ENCODE results near the gene CCNJL.
"Not testable (repeated sequence)": the region's sequence is repeated elsewhere in the genome, so short reads cannot be mapped to it uniquely, and the experiment has no call there.

The CCNJL gene

DNA sequence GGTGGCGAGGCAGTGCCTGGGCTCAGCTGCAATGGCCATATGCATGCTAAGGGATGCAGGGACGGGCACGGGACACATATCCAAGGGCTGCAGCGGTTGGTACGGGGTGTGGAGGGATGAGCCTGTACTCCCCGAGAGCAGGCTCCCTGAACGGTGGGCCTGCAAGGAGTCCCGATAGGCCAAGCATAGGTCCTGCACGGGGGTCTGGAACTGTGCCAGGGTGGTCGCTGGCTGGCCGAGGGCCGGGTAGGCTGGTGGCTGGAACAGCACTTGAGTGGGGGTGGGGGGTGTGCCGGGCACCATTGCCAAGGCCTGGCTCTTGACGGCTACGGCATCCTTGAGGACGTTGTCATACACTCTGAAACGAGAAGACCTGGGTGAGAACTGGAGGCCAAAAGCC lies 58.9 kb downstream of the CCNJL start:
- TF ChIP-seq, protein P1, sequence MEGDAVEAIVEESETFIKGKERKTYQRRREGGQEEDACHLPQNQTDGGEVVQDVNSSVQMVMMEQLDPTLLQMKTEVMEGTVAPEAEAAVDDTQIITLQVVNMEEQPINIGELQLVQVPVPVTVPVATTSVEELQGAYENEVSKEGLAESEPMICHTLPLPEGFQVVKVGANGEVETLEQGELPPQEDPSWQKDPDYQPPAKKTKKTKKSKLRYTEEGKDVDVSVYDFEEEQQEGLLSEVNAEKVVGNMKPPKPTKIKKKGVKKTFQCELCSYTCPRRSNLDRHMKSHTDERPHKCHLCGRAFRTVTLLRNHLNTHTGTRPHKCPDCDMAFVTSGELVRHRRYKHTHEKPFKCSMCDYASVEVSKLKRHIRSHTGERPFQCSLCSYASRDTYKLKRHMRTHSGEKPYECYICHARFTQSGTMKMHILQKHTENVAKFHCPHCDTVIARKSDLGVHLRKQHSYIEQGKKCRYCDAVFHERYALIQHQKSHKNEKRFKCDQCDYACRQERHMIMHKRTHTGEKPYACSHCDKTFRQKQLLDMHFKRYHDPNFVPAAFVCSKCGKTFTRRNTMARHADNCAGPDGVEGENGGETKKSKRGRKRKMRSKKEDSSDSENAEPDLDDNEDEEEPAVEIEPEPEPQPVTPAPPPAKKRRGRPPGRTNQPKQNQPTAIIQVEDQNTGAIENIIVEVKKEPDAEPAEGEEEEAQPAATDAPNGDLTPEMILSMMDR (IDR thresholded peaks at IDR 0.05), result no peak
- TF ChIP-seq ZFX (IDR thresholded peaks at IDR 0.05; ENCODE audit: borderline replicate concordance), result no peak
- no peak overlapping the region for H3K27ac ChIP-seq

DNA sequence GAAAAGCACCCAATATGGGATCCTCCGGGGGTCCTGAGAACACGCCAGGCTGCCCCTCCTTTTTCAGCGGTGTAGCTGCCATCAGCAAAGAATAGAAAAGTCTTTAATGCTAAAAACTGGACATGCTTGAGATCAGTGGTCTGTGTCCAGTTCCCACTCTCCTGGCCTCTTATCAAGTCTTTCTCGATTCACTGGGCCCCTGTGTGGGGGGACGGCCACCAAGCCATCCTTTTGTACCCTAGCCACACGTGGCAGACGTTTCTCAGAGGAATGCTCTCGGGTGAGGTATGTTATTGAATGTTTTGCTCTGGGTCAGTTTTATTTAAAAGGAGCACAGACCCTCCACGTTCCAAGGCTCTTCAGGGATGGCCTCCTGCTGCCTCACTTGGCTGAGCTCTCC lies 59.4 kb downstream of the CCNJL start:
- H3K27ac ChIP-seq, result no peak overlapping the region
- TF ChIP-seq ZFX (IDR thresholded peaks at IDR 0.05; ENCODE audit: borderline replicate concordance), result no peak
- TF ChIP-seq, protein P1 (IDR thresholded peaks at IDR 0.05), result no peak

DNA sequence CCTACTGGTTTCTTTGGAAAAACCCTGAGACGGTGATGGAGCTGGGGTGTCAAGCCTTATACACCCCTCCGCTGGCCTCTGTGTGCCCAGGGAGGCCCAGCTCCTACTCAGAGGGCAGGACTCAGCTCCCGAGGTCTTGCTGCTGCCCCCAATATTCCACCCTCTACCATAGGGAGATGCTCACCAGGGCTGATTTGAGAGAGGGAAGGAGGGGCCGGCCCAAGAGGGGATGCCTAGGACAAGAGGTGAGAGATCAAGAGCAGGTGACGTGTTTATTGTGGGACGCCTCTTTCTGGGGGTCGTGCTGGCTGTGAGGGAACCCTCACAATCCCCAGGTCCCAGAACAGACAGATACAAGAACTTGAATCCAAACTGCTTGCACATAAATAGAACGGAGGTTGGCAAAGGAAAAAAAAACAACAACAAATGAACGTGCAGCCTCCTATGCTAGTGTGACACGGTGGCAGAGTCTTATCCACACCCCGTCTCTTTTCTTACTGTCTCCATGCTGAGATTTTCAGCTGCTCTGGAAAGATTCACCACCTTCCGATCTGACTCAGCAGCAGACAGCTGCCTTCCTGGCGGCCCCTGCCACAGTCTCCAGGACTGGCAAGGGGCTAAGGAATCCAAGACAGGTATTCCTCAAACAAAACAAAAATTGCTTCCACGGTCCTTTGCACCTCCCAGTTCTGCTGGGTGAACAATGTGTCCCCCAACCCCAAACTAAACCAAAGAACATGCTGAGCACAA lies 60.8 kb downstream of the CCNJL start:
- no peak for TF ChIP-seq ZFX (IDR thresholded peaks at IDR 0.05; ENCODE audit: borderline replicate concordance)
- TF ChIP-seq, protein P1 (IDR thresholded peaks at IDR 0.05), result no peak
- H3K27ac ChIP-seq, result no peak overlapping the region

DNA sequence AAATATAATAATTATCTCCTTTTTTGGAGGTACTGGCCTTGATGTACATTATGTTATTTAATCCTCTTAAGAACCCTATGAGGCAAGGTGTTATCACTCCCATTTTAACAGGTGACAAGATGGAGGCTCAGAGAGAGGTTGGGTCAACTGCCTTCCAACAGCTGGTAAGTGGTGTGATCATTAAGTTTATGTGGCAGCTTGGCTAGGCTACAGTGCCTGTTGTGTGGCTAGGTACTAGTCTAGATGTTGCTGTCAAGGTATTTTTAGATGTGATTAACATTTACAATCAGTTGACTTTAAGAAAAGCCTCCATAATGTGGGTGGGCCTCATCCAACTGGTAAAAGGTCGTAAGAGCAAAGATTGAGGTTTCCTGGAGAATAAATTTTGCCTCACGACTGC lies 61.5 kb downstream of the CCNJL start:
- no peak overlapping the region for H3K27ac ChIP-seq
- no peak for TF ChIP-seq ZFX (IDR thresholded peaks at IDR 0.05; ENCODE audit: borderline replicate concordance)
- TF ChIP-seq, protein P1 (IDR thresholded peaks at IDR 0.05), result no peak

DNA sequence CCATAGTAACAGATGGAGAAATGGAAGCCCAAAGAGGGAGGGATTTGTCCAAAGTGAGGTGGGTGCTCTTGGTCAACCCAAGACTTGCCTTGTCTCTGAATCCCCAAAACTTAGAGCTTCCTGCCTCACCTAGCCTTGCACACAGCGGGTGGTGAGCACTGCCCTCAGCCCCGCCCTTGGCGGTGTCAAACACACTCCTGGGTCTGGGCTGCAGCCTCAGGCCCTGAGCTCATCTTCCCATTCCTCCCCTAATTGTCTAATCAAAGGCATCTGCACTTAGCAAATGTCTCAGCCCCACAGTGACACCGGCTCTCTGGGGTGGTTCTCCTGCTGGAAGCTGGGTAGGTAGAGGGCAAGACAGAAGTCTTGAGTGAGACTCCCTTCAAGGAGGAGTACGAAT lies 62.1 kb downstream of the CCNJL start:
- no peak overlapping the region for H3K27ac ChIP-seq
- TF ChIP-seq, protein P1 (IDR thresholded peaks at IDR 0.05), result no peak
- no peak for TF ChIP-seq ZFX (IDR thresholded peaks at IDR 0.05; ENCODE audit: borderline replicate concordance)

DNA sequence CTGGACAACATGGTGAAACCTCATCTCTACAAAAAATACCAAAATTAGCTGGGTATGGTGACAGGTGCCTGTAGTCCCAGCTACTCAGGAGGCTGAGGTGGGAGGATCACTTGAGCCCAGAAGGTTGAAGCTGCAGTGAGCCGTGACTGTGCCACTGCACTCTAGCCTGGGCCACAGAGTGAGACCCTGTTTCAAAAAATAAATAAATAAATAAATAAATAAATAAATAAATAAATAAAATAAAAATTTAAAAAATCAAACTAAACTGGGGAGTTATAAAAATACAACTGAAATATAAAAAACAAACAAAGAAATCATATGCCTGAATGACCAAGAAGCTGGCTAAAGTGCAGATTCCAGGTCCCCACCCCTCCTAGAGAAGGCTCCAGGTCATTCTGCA lies 62.8 kb downstream of the CCNJL start:
- H3K27ac ChIP-seq, result not testable (repeated sequence)

DNA sequence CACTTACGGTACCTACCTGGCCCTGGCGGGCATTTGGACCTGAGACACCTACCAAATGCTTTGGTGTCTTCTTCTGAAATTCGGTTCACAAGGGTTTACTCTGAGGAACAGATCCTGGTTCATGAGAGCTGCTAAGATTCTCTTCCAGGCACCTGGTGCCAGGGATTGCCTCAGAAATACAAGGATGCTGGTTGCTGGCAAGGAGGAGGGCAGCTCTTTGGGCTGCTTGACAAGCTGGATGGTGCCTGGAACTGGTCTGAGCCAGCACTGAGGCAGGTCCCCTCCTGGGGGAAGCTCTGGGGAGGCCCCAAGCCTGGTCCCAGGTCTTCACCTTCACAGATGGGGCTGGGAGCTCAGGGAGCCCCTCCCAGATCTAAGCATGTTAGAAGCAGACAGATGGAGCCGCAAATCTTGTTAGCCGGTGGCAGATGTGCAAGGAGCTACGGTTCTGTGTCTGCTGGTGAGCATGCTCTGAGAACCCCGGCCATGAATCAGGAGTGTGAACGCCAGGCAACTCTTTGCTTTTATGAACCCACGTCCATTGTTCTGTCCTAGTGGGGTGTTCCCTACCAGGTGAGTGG lies 66.8 kb downstream of the CCNJL start:
- H3K27ac ChIP-seq, result no peak overlapping the region
- TF ChIP-seq, protein P1 (IDR thresholded peaks at IDR 0.05), result no peak
- TF ChIP-seq ZFX (IDR thresholded peaks at IDR 0.05; ENCODE audit: borderline replicate concordance), result no peak

All from 22Rv1 (cell line).